H1 (cell line): ENCODE measurements around the gene GEMIN2. TPM values are rescaled to one million over a fixed set of nuclear protein-coding genes. Genes with fewer than 3 reads are reported as not detected.

Experiments
- CTCF ChIA-PET: fragments of 300-600 bp; sonication (Branson Sonifier 250); formaldehyde crosslinking; loops from one replicate; lab custom pipeline; 2021; ENCODE audit not compliant: partially characterized antibody; lab: Charles Lee
- POLR2A ChIA-PET: fragments of 300-600 bp; sonication (Branson Sonifier 250); formaldehyde crosslinking; loops from one replicate; lab custom pipeline; 2021; ENCODE audit warnings: inconsistent platforms; ENCODE audit not compliant: partially characterized antibody; lab: Charles Lee
- DNase-seq, 2 experiments: peaks; one replicate each; pipeline versions ENCODE4 v3.0.0 to v3.0.0-alpha.2; 2010 to 2022; ENCODE audit warnings: low spot score in 2 of 2, low read depth in 1 of 2, mixed read lengths in 1 of 2
- FAIRE-seq: peaks from 2 replicates; lab custom pipeline; 2011; peaks lifted over from hg19 to GRCh38; lab: Jason Lieb, UNC
- H2AFZ ChIP-seq: 2 replicates; pipeline ENCODE4 v1.8.1; 2012; ENCODE audit warnings: low read length, inconsistent platforms
- H2AK5ac ChIP-seq: 2 replicates; pipeline ENCODE4 v1.6.1; 2013; ENCODE audit warnings: low read depth, low read length
- H2BK120ac ChIP-seq: replicated peaks from 2 replicates; pipeline ENCODE3; 2013; ENCODE audit warnings: low read depth, low read length, inconsistent platforms
- H2BK12ac ChIP-seq: 2 replicates; pipeline ENCODE4 v1.6.1; 2013; ENCODE audit warnings: low read depth, low read length
- H2BK15ac ChIP-seq: 2 replicates; pipeline ENCODE4 v1.6.1; 2013; ENCODE audit warnings: low read length
- H2BK20ac ChIP-seq: 2 replicates; pipeline ENCODE4 v1.6.1; 2013; ENCODE audit warnings: low read length
- H2BK5ac ChIP-seq: 2 replicates; pipeline ENCODE4 v1.6.1; 2013; ENCODE audit warnings: low read depth, low read length
- H3K14ac ChIP-seq: 2 replicates; pipeline ENCODE4 v1.6.1; 2013; ENCODE audit warnings: inconsistent platforms; ENCODE audit not compliant: insufficient read length
- H3K18ac ChIP-seq: 2 replicates; pipeline ENCODE4 v1.6.1; 2013; ENCODE audit warnings: low read length; ENCODE audit errors: extremely low read depth
- H3K23ac ChIP-seq: 2 replicates; pipeline ENCODE4 v1.6.1; 2013; ENCODE audit warnings: inconsistent platforms; ENCODE audit not compliant: insufficient read length
- H3K23me2 ChIP-seq: 2 replicates; pipeline ENCODE4 v1.6.1; 2013; ENCODE audit warnings: low read depth, low read length
- H3K27ac ChIP-seq: 2 replicates; pipeline ENCODE4 v1.6.1; 2011; ENCODE audit warnings: low read depth, low read length, inconsistent platforms
- H3K27me3 ChIP-seq, 4 experiments: replicated peaks in 1 of 4; 1 replicate in 1 of 4; 2 replicates in 3 of 4; pipeline versions ENCODE4 v1.6.1 to v1.8.1; 2011 to 2013; ENCODE audit warnings: low read length in 3 of 4, mild to moderate bottlenecking in 3 of 4, inconsistent platforms in 2 of 4, mixed read lengths in 2 of 4, moderate library complexity in 1 of 4; ENCODE audit not compliant: control insufficient read depth in 3 of 4, insufficient read depth in 3 of 4; ENCODE audit errors: extremely low read depth in 1 of 4
- H3K36me3 ChIP-seq, 4 experiments: 2 replicates each; pipeline versions ENCODE4 v1.6.1 to v1.8.1; 2011 to 2013; ENCODE audit warnings: mild to moderate bottlenecking in 4 of 4, low read length in 3 of 4, moderate library complexity in 2 of 4, control low read depth in 1 of 4, inconsistent platforms in 1 of 4; ENCODE audit not compliant: insufficient read depth in 4 of 4, control insufficient read depth in 2 of 4
- H3K4ac ChIP-seq: replicated peaks from 2 replicates; pipeline ENCODE3; 2013; ENCODE audit warnings: low read length, low read depth, mixed read lengths, inconsistent platforms; ENCODE audit not compliant: insufficient read length
- H3K4me1 ChIP-seq, 4 experiments: replicated peaks in 1 of 4; 1 replicate in 1 of 4; 2 replicates in 3 of 4; pipeline versions ENCODE4 v1.6.1 to v1.8.1; 2011 to 2013; ENCODE audit warnings: low read length in 3 of 4, inconsistent platforms in 2 of 4, mixed read lengths in 1 of 4; ENCODE audit not compliant: insufficient read depth in 4 of 4, control insufficient read depth in 3 of 4
- H3K4me2 ChIP-seq, 2 experiments: 2 replicates each; pipeline versions ENCODE4 v1.6.1 to v1.8.1; 2011 to 2013; ENCODE audit warnings: low read depth in 2 of 2, low read length in 2 of 2, control low read depth in 1 of 2, inconsistent platforms in 1 of 2, mild to moderate bottlenecking in 1 of 2; ENCODE audit not compliant: insufficient read depth in 1 of 2
- H3K4me3 ChIP-seq, 4 experiments: fragments of 200-600, 300-600 bp in 1 of 4; sonication (generic), shearing (Covaris generic), sonication (Bioruptor Twin) in 1 of 4; 2 replicates each; pipeline versions ENCODE4 v1.5.1 to v1.8.1; 2011 to 2016; ENCODE audit warnings: low read length in 4 of 4, low read depth in 3 of 4, control low read depth in 2 of 4, inconsistent platforms in 2 of 4, mild to moderate bottlenecking in 2 of 4, mixed read lengths in 1 of 4, moderate library complexity in 1 of 4; ENCODE audit not compliant: insufficient read depth in 2 of 4; ENCODE audit errors: extremely low read depth in 1 of 4
- H3K56ac ChIP-seq: replicated peaks from 2 replicates; pipeline ENCODE3; 2013; ENCODE audit warnings: low read depth, mild to moderate bottlenecking, mixed read lengths, low read length, inconsistent platforms; ENCODE audit not compliant: insufficient read length
- H3K79me1 ChIP-seq: 2 replicates; pipeline ENCODE4 v1.6.1; 2013; ENCODE audit warnings: low read depth, low read length, control low read depth
- H3K79me2 ChIP-seq, 2 experiments: 2 replicates each; pipeline versions ENCODE4 v1.6.1 to v1.8.1; 2012 to 2013; ENCODE audit warnings: low read length in 2 of 2, mild to moderate bottlenecking in 2 of 2, inconsistent platforms in 1 of 2; ENCODE audit not compliant: insufficient read depth in 2 of 2, control insufficient read depth in 1 of 2
- H3K9ac ChIP-seq, 4 experiments: replicated peaks in 1 of 4; 1 replicate in 1 of 4; 2 replicates in 3 of 4; pipeline versions ENCODE4 v1.6.1 to v1.8.1; 2011 to 2013; ENCODE audit warnings: low read depth in 3 of 4, low read length in 3 of 4, control low read depth in 2 of 4, mild to moderate bottlenecking in 2 of 4, moderate library complexity in 2 of 4, inconsistent platforms in 1 of 4; ENCODE audit errors: extremely low read depth in 1 of 4
- H3K9me3 ChIP-seq, 2 experiments: 2 replicates each; pipeline versions ENCODE4 v1.6.1 to v1.8.1; 2012 to 2013; ENCODE audit warnings: mild to moderate bottlenecking in 2 of 2, moderate library complexity in 2 of 2, control low read depth in 1 of 2, inconsistent platforms in 1 of 2, low read depth in 1 of 2, low read length in 1 of 2, mixed read lengths in 1 of 2; ENCODE audit not compliant: insufficient read depth in 2 of 2
- H4K20me1 ChIP-seq, 2 experiments: replicated peaks in 1 of 2; 2 replicates each; pipeline versions ENCODE3 to v1.8.1; 2011 to 2013; ENCODE audit warnings: inconsistent platforms in 2 of 2, low read length in 2 of 2, mild to moderate bottlenecking in 1 of 2; ENCODE audit not compliant: insufficient read depth in 2 of 2, control insufficient read depth in 1 of 2
- H4K5ac ChIP-seq: 2 replicates; pipeline ENCODE4 v1.6.1; 2013; ENCODE audit warnings: low read length, low read depth, mixed read lengths, inconsistent platforms; ENCODE audit not compliant: insufficient read length
- H4K8ac ChIP-seq: 2 replicates; pipeline ENCODE4 v1.8.0; 2013; ENCODE audit warnings: mild to moderate bottlenecking, moderate library complexity, low read length, inconsistent platforms; ENCODE audit not compliant: insufficient read depth; ENCODE audit errors: extremely low read depth
- H4K91ac ChIP-seq: replicated peaks from 2 replicates; pipeline ENCODE3; 2013; ENCODE audit warnings: low read length, mixed read lengths, inconsistent platforms; ENCODE audit not compliant: insufficient read length
- ASH2L ChIP-seq: fragments of 200-600, 300-600 bp; sonication (generic); IDR thresholded peaks from one replicate; pipeline ENCODE4 v1.7.1; 2017; ENCODE audit warnings: low read length
- BACH1 ChIP-seq: IDR thresholded peaks from 2 replicates; pipeline ENCODE4 v1.6.1; 2012; ENCODE audit warnings: low read length, improper control_type of control experiment
- BRCA1 ChIP-seq: IDR thresholded peaks from 2 replicates; pipeline ENCODE4 v1.6.1; 2012; ENCODE audit warnings: low read depth, low read length, improper control_type of control experiment
- CBX5 ChIP-seq: fragments of 300-800, 300-1000 bp; sonication (generic); IDR thresholded peaks from 2 replicates; pipeline ENCODE4 v1.7.1; 2016; ENCODE audit warnings: antibody characterized with exemption, low read length, low read depth
- CBX8 ChIP-seq: fragments of 300-800, 300-1000 bp; sonication (generic); IDR thresholded peaks from 2 replicates; pipeline ENCODE4 v1.7.1; 2016; ENCODE audit warnings: low read depth, low read length, borderline replicate concordance
- CEBPB ChIP-seq: IDR thresholded peaks from 2 replicates; pipeline ENCODE4 v1.6.1; 2012; ENCODE audit warnings: low read depth, low read length
- CHD2 ChIP-seq: IDR thresholded peaks from 2 replicates; pipeline ENCODE4 v1.6.1; 2012; ENCODE audit warnings: low read length, improper control_type of control experiment
- JUND ChIP-seq: IDR thresholded peaks from 2 replicates; pipeline ENCODE4 v1.6.1; 2011; ENCODE audit warnings: mild to moderate bottlenecking, improper control_type of control experiment, low read length
- PHF8 ChIP-seq: fragments of 200-600 bp; sonication (generic); conservative IDR thresholded peaks from 2 replicates; pipeline ENCODE4 v1.7.1; 2012; ENCODE audit warnings: low read depth, mild to moderate bottlenecking, inconsistent platforms, low read length, moderate library complexity
- POLR2AphosphoS5 ChIP-seq: IDR thresholded peaks from 2 replicates; pipeline ENCODE4 v1.6.1; 2011; ENCODE audit warnings: low read depth, low read length
- RAD21 ChIP-seq, 2 experiments: IDR thresholded peaks in 1 of 2; conservative IDR thresholded peaks in 1 of 2; 2 replicates each; pipeline ENCODE4 v1.6.1; 2011; ENCODE audit warnings: low read depth in 2 of 2, low read length in 2 of 2, improper control_type of control experiment in 1 of 2, inconsistent platforms in 1 of 2, mild to moderate bottlenecking in 1 of 2, moderate library complexity in 1 of 2
- WGBS, 2 experiments: shearing (Covaris generic) in 1 of 2; methylation state at CpG; one replicate each; pipeline versions ENCODE4 v1.1.6 to v1.1.7; 2013 to 2015; ENCODE audit warnings: low lambda C conversion rate in 2 of 2, mixed read lengths in 2 of 2, inconsistent platforms in 1 of 2, low coverage in 1 of 2, missing lambda C conversion rate in 1 of 2; ENCODE audit not compliant: insufficient replicate concordance in 2 of 2, insufficient coverage in 1 of 2, insufficient read length in 1 of 2; ENCODE audit errors: extremely low coverage in 1 of 2, missing lambda C conversion rate in 1 of 2; 5-methylcytosine and 5-hydroxymethylcytosine counted together
- polyA plus RNA-seq, 7 experiments: library from polyadenylated mRNA; depleted of rRNA in 3 of 7; stranded (reverse) in 5 of 7; unstranded in 2 of 7; fragments of >200 nt in 5 of 7; fragments of 200-250 nt in 2 of 7; gene quantifications; 1 replicate in 5 of 7; 2 replicates in 1 of 7; 4 replicates in 1 of 7; pipeline versions ENCODE4 v1.2.1 to v1.2.3, GENCODE V29; 2011 to 2013; ENCODE audit warnings: missing spikeins in 2 of 7, mixed read lengths in 2 of 7
- total RNA-seq: library from RNA; stranded (reverse); fragmentation: NEBNext Ultra II Directional; extraction: Animal tissue kit (Norgen Biotek cat#: 25700); gene quantifications from 2 replicates; pipeline ENCODE4 v1.2.1, GENCODE V29; 2021
- TF ChIP-seq, protein P1 (sequence below): IDR thresholded peaks from 2 replicates; pipeline ENCODE4 v1.6.1; 2012; ENCODE audit warnings: low read length, inconsistent platforms

Gene GEMIN2
- total and polyA plus RNA-seq, 2 of the 8 experiments (the other 6 are each of a cell fraction or from before 2014, with no cell fraction given): 29.1 to 30.8 TPM

- no peak overlapping the region for H4K5ac ChIP-seq
- no peaks in the 10 kb centered on the region; the same call in 1 of the 2 replicates for H3K23me2 ChIP-seq
- no peak overlapping the region for H2BK15ac ChIP-seq
- no peak overlapping the region for H2AFZ ChIP-seq
- no peak overlapping the region for H3K4me3 ChIP-seq
- no peak overlapping the region for H3K9ac ChIP-seq
- ChIA-PET CTCF (no interaction called here), POLR2A (interaction anchor here (0.6 to 13.8 kb wide), 15 partner anchors 8 to 229 kb away, joined by 3 to 219 read pairs (median 5); partner anchors contain the start of genes PNN, SEC23A and TRAPPC6B)
- H3K9me3 ChIP-seq: no peaks in the 10 kb centered on the region
- no peak overlapping the region for H2BK20ac ChIP-seq
- H2BK120ac ChIP-seq: no peak overlapping the region
- no peak overlapping the region for H2BK5ac ChIP-seq
- H3K4ac ChIP-seq: no peak overlapping the region
- H3K36me3 ChIP-seq: peaks cover 43 to 89% (median 71%) of the 10 kb centered on the region in 4 experiments
- no peak overlapping the region for H3K18ac ChIP-seq
- no peak overlapping the region for H3K56ac ChIP-seq
- H3K14ac ChIP-seq: no peak overlapping the region
- H3K4me1 ChIP-seq: no peaks in the 10 kb centered on the region
- H4K20me1 ChIP-seq: peaks cover 7 to 8% of the 10 kb centered on the region in 2 experiments
- H2BK12ac ChIP-seq: no peak overlapping the region
- H3K79me2 ChIP-seq: peaks cover 4 to 40% of the 10 kb centered on the region in 2 experiments
- H3K79me1 ChIP-seq: no peaks in the 10 kb centered on the region; the same call in none of the 2 replicates
- DNase-seq (no peak), FAIRE-seq (no peak)
- no peak overlapping the region for H4K91ac ChIP-seq
- no peaks in the 10 kb centered on the region for H3K27me3 ChIP-seq
- no peak overlapping the region for H3K23ac ChIP-seq
- H4K8ac ChIP-seq: no peak overlapping the region; the same call in 1 of the 2 replicates
- no peak overlapping the region for H3K4me2 ChIP-seq
- no peak overlapping the region for H2AK5ac ChIP-seq
- 93% methylated on average over 7 of the region's 7 CpGs; no CpG with 5 or more reads in 1 of the 2 experiments for WGBS, 2 experiments
- no peak overlapping the region; the same call in 1 of the 2 replicates for H3K27ac ChIP-seq
- TF ChIP-seq BRCA1 (no peak), BACH1 (no peak), CEBPB (no peak), POLR2AphosphoS5 (peak; percentile 86), RAD21 (IDR thresholded peaks at IDR 0.05 in 1 of 2, conservative IDR thresholded peaks at IDR 0.05 in 1 of 2; ENCODE audit: low read depth in 2 of 2, low read length in 2 of 2) (no peak), CBX8 (no peak), JUND (no peak), PHF8 (no peak), CHD2 (no peak), CBX5 (no peak), ASH2L (no peak)
- TF ChIP-seq, protein P1, sequence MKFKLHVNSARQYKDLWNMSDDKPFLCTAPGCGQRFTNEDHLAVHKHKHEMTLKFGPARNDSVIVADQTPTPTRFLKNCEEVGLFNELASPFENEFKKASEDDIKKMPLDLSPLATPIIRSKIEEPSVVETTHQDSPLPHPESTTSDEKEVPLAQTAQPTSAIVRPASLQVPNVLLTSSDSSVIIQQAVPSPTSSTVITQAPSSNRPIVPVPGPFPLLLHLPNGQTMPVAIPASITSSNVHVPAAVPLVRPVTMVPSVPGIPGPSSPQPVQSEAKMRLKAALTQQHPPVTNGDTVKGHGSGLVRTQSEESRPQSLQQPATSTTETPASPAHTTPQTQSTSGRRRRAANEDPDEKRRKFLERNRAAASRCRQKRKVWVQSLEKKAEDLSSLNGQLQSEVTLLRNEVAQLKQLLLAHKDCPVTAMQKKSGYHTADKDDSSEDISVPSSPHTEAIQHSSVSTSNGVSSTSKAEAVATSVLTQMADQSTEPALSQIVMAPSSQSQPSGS: 0 out of 2 replicates have a peak, but pooled peaks have one; percentile 21
These were observed 67.0 kb downstream of the GEMIN2 start for GRCh38 chr14:39181026-39181692.
